Chondrocyte (in vitro differentiated cells): ENCODE measurements around the gene DENND1A. TPM values are rescaled to one million over a fixed set of nuclear protein-coding genes. Genes with fewer than 3 reads are reported as not detected.
"Not testable (repeated sequence)": the region's sequence is repeated elsewhere in the genome, so short reads cannot be mapped to it uniquely, and the experiment has no call there.

ENCODE experiments used
- DNase-seq: peaks from one replicate; pipeline ENCODE4 v3.0.0; 2021; ENCODE audit warnings: mixed read lengths, low spot score
- H3K27ac Mint-ChIP-seq: one replicate; pipeline ENCODE4 v1.8.0; 2021; ENCODE audit warnings: mild to moderate bottlenecking, moderate library complexity, mixed read lengths; ENCODE audit not compliant: unreplicated experiment
- H3K27me3 Mint-ChIP-seq: 2 replicates; pipeline ENCODE4 v1.8.0; 2021; ENCODE audit warnings: low read depth, mixed read lengths
- H3K36me3 Mint-ChIP-seq: 2 replicates; pipeline ENCODE4 v1.8.0; 2021; ENCODE audit warnings: low read depth, mixed read lengths
- H3K4me1 Mint-ChIP-seq: 2 replicates; pipeline ENCODE4 v1.8.0; 2021; ENCODE audit warnings: low read depth, mild to moderate bottlenecking, mixed read lengths
- H3K4me3 Mint-ChIP-seq: one replicate; pipeline ENCODE4 v1.8.0; 2021; ENCODE audit warnings: mild to moderate bottlenecking, moderate library complexity, mixed read lengths; ENCODE audit not compliant: unreplicated experiment
- H3K9me3 Mint-ChIP-seq: 2 replicates; pipeline ENCODE4 v1.8.0; 2021; ENCODE audit warnings: low read depth, mixed read lengths
- CTCF ChIP-seq: fragments of 200-600 bp; sonication (generic); IDR thresholded peaks from 2 replicates; pipeline ENCODE4 v1.5.0; 2021; ENCODE audit warnings: antibody characterized with exemption, mild to moderate bottlenecking, moderate library complexity
- total RNA-seq: library from RNA; stranded (reverse); gene quantifications from 3 replicates; pipeline ENCODE4 v1.2.1, GENCODE V29; 2021

The DENND1A gene
- total RNA-seq, 1 donor from 2014 or later: 15.3 TPM

DNA sequence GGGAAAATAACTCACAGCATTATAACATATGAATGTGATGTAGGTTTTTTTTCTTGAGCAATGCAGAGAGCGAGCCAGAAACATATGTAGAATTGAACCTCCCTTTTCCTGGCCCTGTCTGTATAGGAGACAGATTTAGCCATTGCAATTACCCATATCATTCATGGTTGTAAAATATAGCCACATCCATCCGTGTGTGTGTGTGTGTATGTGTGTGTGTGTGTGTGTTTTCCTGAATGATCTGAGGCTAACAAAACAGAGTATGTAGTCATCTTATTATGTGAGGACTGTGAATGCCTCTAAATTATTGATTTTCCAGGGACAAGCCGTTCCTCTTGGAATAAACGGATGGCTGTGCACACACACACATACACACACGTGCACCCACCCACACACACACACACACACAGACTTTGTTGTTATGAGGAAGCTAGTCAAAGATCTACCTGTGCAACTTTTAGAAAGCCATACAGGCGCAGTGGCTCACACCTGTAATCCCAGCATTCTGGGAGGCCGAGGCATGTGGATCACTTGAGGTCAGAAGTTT is 11.7 kb upstream of the DENND1A start:
- Mint-ChIP-seq H3K27me3 (peaks cover 12% of the 10 kb centered on the region), H3K36me3 (no peaks in the 10 kb centered on the region), H3K4me1 (no peaks in the 10 kb centered on the region), H3K9me3 (peaks cover 3% of the 10 kb centered on the region), H3K27ac (no peak overlapping the region), H3K4me3 (no peak overlapping the region)
- TF ChIP-seq CTCF: no peak
- no peak for DNase-seq

DNA sequence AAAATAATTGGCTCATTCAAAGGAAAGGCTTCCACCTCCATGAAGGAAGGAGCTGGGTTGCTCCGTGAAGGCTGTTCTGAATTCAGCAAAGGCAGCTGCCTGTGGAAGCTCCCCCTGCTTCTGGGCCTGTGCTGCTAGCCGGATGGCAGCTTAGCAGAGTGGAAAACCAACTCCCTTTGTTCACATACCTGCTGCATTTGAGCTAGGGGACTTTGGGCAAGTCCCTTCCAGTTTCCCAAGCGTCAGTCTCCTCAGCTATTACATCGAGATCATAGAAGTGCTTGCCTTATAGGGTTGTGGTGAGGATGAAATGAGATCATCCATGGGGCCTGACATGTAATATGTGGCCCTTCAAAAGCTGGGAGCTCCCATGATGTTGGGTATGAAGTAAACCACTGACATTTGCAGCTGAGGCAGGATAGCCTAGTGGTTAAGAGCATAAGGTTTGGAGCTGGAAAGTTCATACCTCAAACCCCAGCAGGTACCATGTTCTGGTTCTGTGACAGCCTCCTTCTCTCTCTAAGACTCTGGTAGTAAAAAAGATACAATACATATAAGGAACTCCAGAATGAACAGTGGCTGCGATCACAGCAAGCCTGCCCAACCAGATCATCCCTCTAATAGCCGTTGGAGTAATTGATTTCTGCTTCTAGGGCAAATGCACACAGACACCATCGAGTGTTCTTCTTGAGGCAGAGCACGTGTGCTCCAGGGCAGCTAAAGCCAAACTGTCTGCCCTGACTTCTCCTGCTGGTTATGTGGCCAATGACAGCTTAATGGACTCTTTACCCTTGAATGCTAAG is 11.0 kb upstream of the DENND1A start:
- TF ChIP-seq CTCF: peak; percentile 22
- Mint-ChIP-seq H3K27ac (no peak overlapping the region), H3K27me3 (peaks cover 18% of the 10 kb centered on the region), H3K4me1 (no peaks in the 10 kb centered on the region), H3K9me3 (peaks cover 6% of the 10 kb centered on the region), H3K4me3 (no peak overlapping the region), H3K36me3 (no peaks in the 10 kb centered on the region)
- DNase-seq: no peak

GRCh38 chr9:123938401-123938800 is 8.5 kb upstream of the DENND1A start:
- DNase-seq: no peak
- TF ChIP-seq CTCF: no peak
- Mint-ChIP-seq H3K4me1 (peaks cover 2% of the 10 kb centered on the region), H3K27me3 (peaks cover 30% of the 10 kb centered on the region), H3K4me3 (no peak overlapping the region), H3K36me3 (no peaks in the 10 kb centered on the region), H3K27ac (no peak overlapping the region), H3K9me3 (peaks cover 6% of the 10 kb centered on the region)

GRCh38 chr9:123936575-123936974 is 6.6 kb upstream of the DENND1A start:
- not testable (repeated sequence) for DNase-seq, H3K36me3 Mint-ChIP-seq
- peaks cover 30% of the 10 kb centered on the region for H3K27me3 Mint-ChIP-seq

GRCh38 chr9:123933440-123934212 is 3.7 kb upstream of the DENND1A start:
- no peak for TF ChIP-seq CTCF
- Mint-ChIP-seq H3K4me1 (peaks cover 25% of the 10 kb centered on the region), H3K9me3 (peaks cover 6% of the 10 kb centered on the region), H3K36me3 (no peaks in the 10 kb centered on the region), H3K27me3 (peaks cover 21% of the 10 kb centered on the region), H3K4me3 (no peak overlapping the region), H3K27ac (no peak overlapping the region)
- DNase-seq: no peak

More at GRCh38 chr9:123936575-123936974, 6.6 kb upstream of the DENND1A start:
- not testable (repeated sequence) for H3K9me3 Mint-ChIP-seq, H3K4me3 Mint-ChIP-seq, H3K27ac Mint-ChIP-seq, H3K4me1 Mint-ChIP-seq
